GM18517 (cell line): ENCODE results near the gene C14orf39.

ENCODE experiments used
- ATAC-seq: cut with Tn5 transposase; IDR thresholded peaks from one replicate; pipeline ENCODE4 v1.9.1; 2021; ENCODE audit warnings: mild to moderate bottlenecking, moderate library complexity; ENCODE audit not compliant: unreplicated experiment

C14orf39 gene

GRCh38 chr14:60485598-60486251, at the start of gene C14orf39:
C14orf39 (minus strand) TSS chr14:60486063; CDS start chr14:60485078, 985 bp downstream.
- no peak for ATAC-seq

- ATAC-seq: no peak
Measured at GRCh38 chr14:60532442-60532841, 46.6 kb upstream of the C14orf39 start.

- ATAC-seq: no peak
Measured at GRCh38 chr14:60515511-60516289, 29.8 kb upstream of the C14orf39 start.

- no peak for ATAC-seq
Measured at GRCh38 chr14:60514741-60515491, 29.1 kb upstream of the C14orf39 start.

GRCh38 chr14:60514378-60514740, 28.5 kb upstream of the C14orf39 start:
- ATAC-seq: no peak

- no peak for ATAC-seq
Measured at GRCh38 chr14:60512973-60513571, 27.2 kb upstream of the C14orf39 start.

GRCh38 chr14:60512126-60512525, 26.3 kb upstream of the C14orf39 start:
- no peak for ATAC-seq

GRCh38 chr14:60510951-60511599, 25.2 kb upstream of the C14orf39 start:
- ATAC-seq: no peak

GRCh38 chr14:60510254-60510950, 24.5 kb upstream of the C14orf39 start:
- no peak for ATAC-seq

GRCh38 chr14:60509438-60510253, 23.8 kb upstream of the C14orf39 start:
- ATAC-seq: no peak

GRCh38 chr14:60508707-60509437, 23.0 kb upstream of the C14orf39 start, which contains the start of gene SIX6:
SIX6 (plus strand) TSS chr14:60509146; CDS start chr14:60509399, 253 bp downstream.
- ATAC-seq: no peak

GRCh38 chr14:60508363-60508706, 22.5 kb upstream of the C14orf39 start:
- no peak for ATAC-seq

GRCh38 chr14:60506985-60507829, 21.3 kb upstream of the C14orf39 start:
- ATAC-seq: no peak

GRCh38 chr14:60506462-60506984, 20.7 kb upstream of the C14orf39 start:
- ATAC-seq: no peak

GRCh38 chr14:60506010-60506409, 20.1 kb upstream of the C14orf39 start:
- ATAC-seq: no peak

GRCh38 chr14:60505448-60505847, 19.6 kb upstream of the C14orf39 start:
- ATAC-seq: no peak

- ATAC-seq: no peak
Measured at GRCh38 chr14:60502541-60502940, 16.7 kb upstream of the C14orf39 start.

- ATAC-seq: no peak
Measured at GRCh38 chr14:60495946-60496345, 10.1 kb upstream of the C14orf39 start.
